SU-DHL-6 (cell line): ENCODE measurements around the gene EDRF1.

Experiments used
- H2AFZ ChIP-seq: fragments of 200-600 bp; sonication (generic); 2 replicates; pipeline ENCODE4 v1.6.1; 2014; ENCODE audit warnings: low read depth, mild to moderate bottlenecking, moderate library complexity, mixed read lengths, antibody characterized with exemption, low read length; ENCODE audit not compliant: severe bottlenecking
- H3F3A ChIP-seq: fragments of 200-600 bp; shearing (Covaris generic); 2 replicates; pipeline ENCODE4 v1.6.0; 2016; ENCODE audit warnings: antibody characterized with exemption, mild to moderate bottlenecking; ENCODE audit not compliant: insufficient read depth
- H3K27ac ChIP-seq: fragments of 200-600 bp; sonication (generic); 2 replicates; pipeline ENCODE4 v1.5.1; 2016; ENCODE audit warnings: low read depth, mild to moderate bottlenecking, low read length, moderate library complexity, mixed read lengths
- H3K27me3 ChIP-seq: fragments of 200-600 bp; sonication (generic), shearing (Covaris generic); 2 replicates; pipeline ENCODE4 v1.6.0; 2014; ENCODE audit warnings: mild to moderate bottlenecking, low read length
- H3K36me3 ChIP-seq: fragments of 200-600 bp; sonication (generic); 2 replicates; pipeline ENCODE4 v1.6.1; 2014; ENCODE audit warnings: mild to moderate bottlenecking, low read length, mixed read lengths
- H3K4me2 ChIP-seq: fragments of 300-600, 200-600 bp; shearing (Covaris generic), sonication (generic); 2 replicates; pipeline ENCODE4 v1.6.0; 2014; ENCODE audit warnings: low read length, low read depth, mild to moderate bottlenecking; ENCODE audit not compliant: poor library complexity, severe bottlenecking
- H3K4me3 ChIP-seq: fragments of 200-600 bp; sonication (generic); 2 replicates; pipeline ENCODE4 v1.5.1; 2014; ENCODE audit warnings: antibody characterized with exemption, low read length, mild to moderate bottlenecking, mixed read lengths; ENCODE audit not compliant: insufficient read depth, poor library complexity, severe bottlenecking
- H3K79me2 ChIP-seq: fragments of 200-600 bp; sonication (generic); 2 replicates; pipeline ENCODE4 v1.6.1; 2014; ENCODE audit warnings: mild to moderate bottlenecking, low read length, moderate library complexity; ENCODE audit not compliant: insufficient read depth
- H3K9ac ChIP-seq: fragments of 200-600 bp; sonication (generic); 2 replicates; pipeline ENCODE4 v1.7.0; 2014; ENCODE audit warnings: mild to moderate bottlenecking, low read length
- H3K9me2 ChIP-seq: fragments of 200-600 bp; sonication (generic); replicated peaks from 2 replicates; pipeline ENCODE4 v1.6.1; 2014; ENCODE audit warnings: low read length; ENCODE audit not compliant: insufficient read depth
- H3K9me3 ChIP-seq: fragments of 200-600 bp; sonication (generic); 2 replicates; pipeline ENCODE4 v1.6.1; 2014; ENCODE audit warnings: low read length, mixed read lengths; ENCODE audit not compliant: insufficient read depth
- H4K20me1 ChIP-seq: fragments of 200-600 bp; sonication (generic); 2 replicates; pipeline ENCODE4 v1.6.1; 2014; ENCODE audit warnings: low read depth, mild to moderate bottlenecking, antibody characterized with exemption, low read length, moderate library complexity, mixed read lengths
- CTCF ChIP-seq: fragments of 200-600 bp; sonication (generic); IDR thresholded peaks from one replicate; pipeline ENCODE4 v1.5.1; 2017; ENCODE audit warnings: antibody characterized with exemption, mild to moderate bottlenecking, low read length, moderate library complexity; ENCODE audit not compliant: insufficient read depth, poor library complexity, severe bottlenecking
- EZH2phosphoT487 ChIP-seq: fragments of 200-600 bp; sonication (generic), shearing (Covaris generic); conservative IDR thresholded peaks from 2 replicates; pipeline ENCODE4 v1.6.1; 2018; ENCODE audit warnings: mild to moderate bottlenecking, antibody characterized with exemption, low read length, moderate library complexity, mixed read lengths

Gene EDRF1

GRCh38 chr10:125782054-125782453 is 62.5 kb downstream of the EDRF1 start:
- H4K20me1 ChIP-seq = no peaks in the 10 kb centered on the region
- no peaks in the 10 kb centered on the region for H3K27me3 ChIP-seq
- no peak overlapping the region for H3K9ac ChIP-seq
- no peaks in the 10 kb centered on the region for H3F3A ChIP-seq
- no peaks in the 10 kb centered on the region for H3K9me2 ChIP-seq
- no peaks in the 10 kb centered on the region for H3K36me3 ChIP-seq
- H2AFZ ChIP-seq = no peak overlapping the region
- no peak overlapping the region for H3K4me3 ChIP-seq
- H3K27ac ChIP-seq = no peak overlapping the region
- no peak for TF ChIP-seq EZH2phosphoT487
- no peak for TF ChIP-seq CTCF
- no peaks in the 10 kb centered on the region for H3K9me3 ChIP-seq
- H3K79me2 ChIP-seq = no peaks in the 10 kb centered on the region
- H3K4me2 ChIP-seq = no peak overlapping the region

- H4K20me1 ChIP-seq = no peaks in the 10 kb centered on the region
- H2AFZ ChIP-seq = no peak overlapping the region
- TF ChIP-seq CTCF = no peak
- H3K27me3 ChIP-seq = no peaks in the 10 kb centered on the region
- H3K79me2 ChIP-seq = no peaks in the 10 kb centered on the region
- H3K27ac ChIP-seq = no peak overlapping the region
- H3K4me2 ChIP-seq = no peak overlapping the region
- no peaks in the 10 kb centered on the region for H3K36me3 ChIP-seq
- no peaks in the 10 kb centered on the region for H3K9me3 ChIP-seq
- no peak overlapping the region for H3K4me3 ChIP-seq
- no peak overlapping the region for H3K9ac ChIP-seq
- no peaks in the 10 kb centered on the region for H3F3A ChIP-seq
- no peaks in the 10 kb centered on the region for H3K9me2 ChIP-seq
These were observed 63.1 kb downstream of the EDRF1 start for GRCh38 chr10:125782616-125783015.

- H3K79me2 ChIP-seq = no peaks in the 10 kb centered on the region
- TF ChIP-seq EZH2phosphoT487 = no peak
- TF ChIP-seq CTCF = no peak
- no peak overlapping the region for H3K4me3 ChIP-seq
- no peaks in the 10 kb centered on the region for H3K27me3 ChIP-seq
- no peak overlapping the region for H3K9ac ChIP-seq
- H3K36me3 ChIP-seq = no peaks in the 10 kb centered on the region
- H3K4me2 ChIP-seq = no peak overlapping the region
- no peaks in the 10 kb centered on the region for H3F3A ChIP-seq
- no peak overlapping the region for H3K27ac ChIP-seq
- H3K9me3 ChIP-seq = no peaks in the 10 kb centered on the region
- no peaks in the 10 kb centered on the region for H4K20me1 ChIP-seq
- H2AFZ ChIP-seq = no peak overlapping the region
- no peaks in the 10 kb centered on the region for H3K9me2 ChIP-seq
These were observed 63.9 kb downstream of the EDRF1 start for GRCh38 chr10:125783408-125783807.

GRCh38 chr10:125783957-125784356 is 64.4 kb downstream of the EDRF1 start:
- Histone ChIP-seq H3K9me3 (no peaks in the 10 kb centered on the region), H3F3A (no peaks in the 10 kb centered on the region), H3K9me2 (no peaks in the 10 kb centered on the region), H3K9ac (no peak overlapping the region), H2AFZ (no peak overlapping the region), H3K4me3 (no peak overlapping the region), H3K79me2 (no peaks in the 10 kb centered on the region), H3K4me2 (no peak overlapping the region), H3K27me3 (no peaks in the 10 kb centered on the region), H3K36me3 (no peaks in the 10 kb centered on the region), H3K27ac (no peak overlapping the region), H4K20me1 (no peaks in the 10 kb centered on the region)
- TF ChIP-seq EZH2phosphoT487 (no peak), CTCF (no peak)
